B cell (primary cell): ENCODE results near the gene MAFF.

Experiments used
- CTCF ChIP-seq: fragments of 200-600 bp; IDR thresholded peaks from one replicate; pipeline ENCODE4 v1.8.0; 2022; ENCODE audit warnings: antibody characterized with exemption, mild to moderate bottlenecking
- EZH2 ChIP-seq: IDR thresholded peaks from 2 replicates; pipeline ENCODE4 v1.6.1; 2012; ENCODE audit warnings: borderline replicate concordance, low read depth, mild to moderate bottlenecking, moderate library complexity, low read length; ENCODE audit not compliant: insufficient read depth, poor library complexity, severe bottlenecking

GRCh38 chr22:38232196-38232595 is 30.4 kb downstream of the MAFF start:
- no peak for TF ChIP-seq CTCF
- TF ChIP-seq EZH2: no peak
